Gastrocnemius medialis (tissue), 4 donors: ENCODE results near the gene RALGAPA2.

ENCODE experiments used
- CTCF ChIP-seq, 5 experiments: fragments of 450-650 bp in 3 of 5; fragments of 200-600 bp in 2 of 5; sonication (generic) in 2 of 5; IDR thresholded peaks in 4 of 5; conservative IDR thresholded peaks in 1 of 5; 1 replicate in 4 of 5; 2 replicates in 1 of 5; pipeline ENCODE4 v1.5.1; 2016 to 2019; ENCODE audit warnings: antibody characterized with exemption in 5 of 5, mild to moderate bottlenecking in 3 of 5, moderate library complexity in 3 of 5
- POLR2A ChIP-seq, 2 donors: fragments of 450-650 bp; IDR thresholded peaks; one replicate each; pipeline ENCODE4 v1.6.1; 2017; ENCODE audit warnings: antibody characterized with exemption in 2 of 2, mild to moderate bottlenecking in 2 of 2, moderate library complexity in 2 of 2

DNA sequence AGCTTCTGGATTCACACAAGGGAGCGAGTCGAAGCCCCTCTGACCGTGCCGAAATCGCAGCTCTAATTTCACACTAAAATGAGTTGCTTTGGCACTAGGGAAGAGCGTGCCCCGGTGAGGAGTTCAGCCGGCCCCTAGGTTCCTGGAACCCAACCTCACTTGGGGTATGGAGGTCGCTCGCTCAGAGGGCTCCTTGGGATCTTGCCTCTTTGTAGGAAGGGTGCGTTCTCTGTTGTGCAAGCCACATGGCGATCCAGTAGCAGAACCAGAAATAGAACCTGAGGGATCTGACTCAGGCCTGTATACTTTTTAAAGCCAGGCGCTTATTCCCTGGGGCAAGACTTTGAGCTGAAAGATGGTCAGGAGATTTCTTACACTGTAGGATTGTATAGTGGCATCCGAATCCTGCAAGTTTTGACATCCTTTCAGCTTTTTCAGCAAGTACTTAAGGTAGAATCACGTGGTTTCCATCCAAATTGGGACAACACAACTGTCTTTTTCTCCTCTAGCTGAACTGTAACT, 861 bp upstream of the RALGAPA2 start:
- no peak for TF ChIP-seq CTCF (IDR thresholded peaks at IDR 0.05 in 4 of 5, conservative IDR thresholded peaks at IDR 0.05 in 1 of 5)
- TF ChIP-seq POLR2A (IDR thresholded peaks at IDR 0.05): no peak
